Spleen (tissue), 7 donors: Measurements from ENCODE around the gene RASSF4.

ENCODE experiments used
- POLR2A ChIP-seq, 3 donors: fragments of 450-650 bp; IDR thresholded peaks; one replicate each; pipeline ENCODE4 v1.5.1; 2017; ENCODE audit warnings: antibody characterized with exemption in 3 of 3, mild to moderate bottlenecking in 1 of 3
- POLR2AphosphoS5 ChIP-seq, 3 donors: sonication (generic); formaldehyde crosslinking; IDR thresholded peaks; one replicate each; pipeline ENCODE4 v1.5.1; 2017; ENCODE audit warnings: antibody characterized with exemption in 3 of 3
- TF ChIP-seq, protein P1 (sequence below), 11 experiments: fragments of 200-600 bp in 7 of 11; fragments of 450-650 bp in 4 of 11; sonication (generic) in 4 of 11; IDR thresholded peaks in 8 of 11; conservative IDR thresholded peaks in 3 of 11; 1 replicate in 7 of 11; 2 replicates in 4 of 11; pipeline versions ENCODE4 v1.4.0 to v1.8.0; 2016 to 2021; ENCODE audit warnings: antibody characterized with exemption in 11 of 11, inconsistent platforms in 4 of 11, mild to moderate bottlenecking in 1 of 11
- donor health status: DM: no; HTN: no; CAD: no; lungs with moderate emphysema.
- donor health status: DM: no; HTN: no; CAD: no.
- donor health status: DM: no; HTN: no; CAD: no.

- TF ChIP-seq POLR2A (IDR thresholded peaks at IDR 0.05), result no peak
- TF ChIP-seq, protein P1, sequence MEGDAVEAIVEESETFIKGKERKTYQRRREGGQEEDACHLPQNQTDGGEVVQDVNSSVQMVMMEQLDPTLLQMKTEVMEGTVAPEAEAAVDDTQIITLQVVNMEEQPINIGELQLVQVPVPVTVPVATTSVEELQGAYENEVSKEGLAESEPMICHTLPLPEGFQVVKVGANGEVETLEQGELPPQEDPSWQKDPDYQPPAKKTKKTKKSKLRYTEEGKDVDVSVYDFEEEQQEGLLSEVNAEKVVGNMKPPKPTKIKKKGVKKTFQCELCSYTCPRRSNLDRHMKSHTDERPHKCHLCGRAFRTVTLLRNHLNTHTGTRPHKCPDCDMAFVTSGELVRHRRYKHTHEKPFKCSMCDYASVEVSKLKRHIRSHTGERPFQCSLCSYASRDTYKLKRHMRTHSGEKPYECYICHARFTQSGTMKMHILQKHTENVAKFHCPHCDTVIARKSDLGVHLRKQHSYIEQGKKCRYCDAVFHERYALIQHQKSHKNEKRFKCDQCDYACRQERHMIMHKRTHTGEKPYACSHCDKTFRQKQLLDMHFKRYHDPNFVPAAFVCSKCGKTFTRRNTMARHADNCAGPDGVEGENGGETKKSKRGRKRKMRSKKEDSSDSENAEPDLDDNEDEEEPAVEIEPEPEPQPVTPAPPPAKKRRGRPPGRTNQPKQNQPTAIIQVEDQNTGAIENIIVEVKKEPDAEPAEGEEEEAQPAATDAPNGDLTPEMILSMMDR (IDR thresholded peaks at IDR 0.05 in 8 of 11, conservative IDR thresholded peaks at IDR 0.05 in 3 of 11), result no peak
- TF ChIP-seq POLR2AphosphoS5 (IDR thresholded peaks at IDR 0.05), result no peak
Observed at GRCh38 chr10:44954042-44954441, 5.6 kb upstream of the RASSF4 start.
